HG03060 (cell line): Measurements from ENCODE around the gene ISY1.
A peak's percentile ranks its signal among the peaks of the same experiment; 100 is the strongest.
"Not testable (repeated sequence)": the region's sequence is repeated elsewhere in the genome, so short reads cannot be mapped to it uniquely, and the experiment has no call there.

Experiments
- ATAC-seq: cut with Tn5 transposase; IDR thresholded peaks from one replicate; pipeline ENCODE4 v1.9.1; 2021; ENCODE audit warnings: low read depth, moderate number of reproducible peaks; ENCODE audit not compliant: unreplicated experiment

ISY1 gene

GRCh38 chr3:129160891-129161859 is at the start of gene ISY1:
Gene ISY1, minus strand, starts transcription at chr3:129161063. Its CDS starts 88 bp downstream, at chr3:129160975.
- ATAC-seq, result peak; percentile 56

GRCh38 chr3:129207479-129207878 is 46.6 kb upstream of the ISY1 start:
- ATAC-seq, result no peak

GRCh38 chr3:129205109-129205832 is 44.4 kb upstream of the ISY1 start:
- ATAC-seq, result no peak

GRCh38 chr3:129204473-129204872 is 43.6 kb upstream of the ISY1 start:
- no peak for ATAC-seq

- ATAC-seq, result no peak
Measured at GRCh38 chr3:129199366-129199765, 38.5 kb upstream of the ISY1 start.

GRCh38 chr3:129197321-129197720 is 36.5 kb upstream of the ISY1 start:
- no peak for ATAC-seq

GRCh38 chr3:129196601-129197000 is 35.7 kb upstream of the ISY1 start:
- ATAC-seq, result no peak

- no peak for ATAC-seq
Measured at GRCh38 chr3:129195731-129196256, 34.9 kb upstream of the ISY1 start.

GRCh38 chr3:129189793-129190192 is 28.9 kb upstream of the ISY1 start:
- not testable (repeated sequence) for ATAC-seq

GRCh38 chr3:129187857-129188256 is 27.0 kb upstream of the ISY1 start:
- no peak for ATAC-seq

GRCh38 chr3:129185783-129186182 is 24.9 kb upstream of the ISY1 start:
- no peak for ATAC-seq

- ATAC-seq, result not testable (repeated sequence)
Measured at GRCh38 chr3:129184784-129185542, 24.1 kb upstream of the ISY1 start.

GRCh38 chr3:129184396-129184657 is 23.5 kb upstream of the ISY1 start:
- ATAC-seq, result peak; percentile 3

- peak; percentile 72 for ATAC-seq
Measured at GRCh38 chr3:129183569-129184395, 22.9 kb upstream of the ISY1 start, which contains the start of gene CNBP. Gene CNBP, minus strand, starts transcription at chr3:129183896. Its CDS starts 12,139 bp downstream, at chr3:129171757.

- no peak for ATAC-seq
Measured at GRCh38 chr3:129182390-129183185, 21.7 kb upstream of the ISY1 start.

GRCh38 chr3:129181819-129182218 is 21.0 kb upstream of the ISY1 start:
- no peak for ATAC-seq

- ATAC-seq, result no peak
Measured at GRCh38 chr3:129180461-129180860, 19.6 kb upstream of the ISY1 start.

GRCh38 chr3:129176051-129176450 is 15.2 kb upstream of the ISY1 start:
- ATAC-seq, result no peak

GRCh38 chr3:129173725-129174124 is 12.9 kb upstream of the ISY1 start:
- no peak for ATAC-seq
